Measurements from ENCODE around the gene COL23A1.

The COL23A1 gene

DNA sequence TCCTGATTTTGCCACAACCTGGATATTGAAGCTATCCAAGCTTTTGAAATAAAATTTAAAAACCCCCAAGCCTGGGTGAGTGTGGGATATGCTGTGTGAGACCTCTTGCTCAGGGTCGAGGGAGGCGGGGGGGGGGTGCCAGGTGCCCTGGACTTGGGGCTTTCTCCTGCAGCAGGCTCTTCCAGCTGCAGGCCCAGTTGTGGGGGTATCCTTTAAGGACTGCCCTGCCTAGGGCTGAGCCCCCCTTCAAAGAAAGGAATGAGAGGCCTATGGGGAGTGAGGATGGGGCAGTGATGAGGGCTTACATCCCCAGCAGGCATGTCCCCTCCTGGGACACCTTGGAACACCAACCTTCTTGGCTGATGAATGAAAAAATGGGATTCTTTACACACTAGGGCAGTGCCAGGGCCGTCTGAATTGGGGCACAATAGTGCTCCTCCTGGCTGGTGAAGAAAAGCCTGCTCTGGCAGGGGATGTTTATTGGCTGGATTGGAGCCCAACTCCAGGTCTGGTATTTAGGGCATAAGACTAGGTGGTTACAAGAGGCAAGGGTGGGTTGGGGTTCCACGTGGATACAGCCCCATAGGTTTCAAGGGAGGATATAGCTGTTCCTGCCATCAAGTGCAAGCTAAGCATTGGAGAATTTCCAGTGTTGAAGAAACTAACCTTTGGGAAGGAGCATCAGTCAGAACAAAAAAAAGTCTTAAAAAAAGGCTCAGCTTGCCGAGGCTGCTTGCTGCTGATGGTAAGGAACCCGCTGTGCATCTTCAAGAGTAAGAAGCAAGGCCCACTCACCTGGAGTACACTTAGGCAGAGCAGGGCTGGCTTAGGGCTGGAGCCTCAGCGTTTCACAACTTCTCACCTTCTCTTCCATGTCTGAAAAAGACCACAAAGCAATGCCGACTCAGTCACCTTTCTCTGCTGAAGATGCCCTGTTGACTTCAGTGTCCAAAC is 378.8 kb downstream of the COL23A1 start:
- no peaks in the 10 kb centered on the region for H3K27me3 Mint-ChIP-seq
- H3K9me3 Mint-ChIP-seq: no peaks in the 10 kb centered on the region
- peak overlapping the region; percentile 27 for H3K4me3 Mint-ChIP-seq
- no peak for DNase-seq
- H3K4me1 Mint-ChIP-seq (ENCODE audit: low read depth): peaks cover 44% of the 10 kb centered on the region
- H3K27ac Mint-ChIP-seq: peak overlapping the region; percentile 94
- H3K36me3 Mint-ChIP-seq (ENCODE audit: low read depth): peaks cover 100% of the 10 kb centered on the region

DNA sequence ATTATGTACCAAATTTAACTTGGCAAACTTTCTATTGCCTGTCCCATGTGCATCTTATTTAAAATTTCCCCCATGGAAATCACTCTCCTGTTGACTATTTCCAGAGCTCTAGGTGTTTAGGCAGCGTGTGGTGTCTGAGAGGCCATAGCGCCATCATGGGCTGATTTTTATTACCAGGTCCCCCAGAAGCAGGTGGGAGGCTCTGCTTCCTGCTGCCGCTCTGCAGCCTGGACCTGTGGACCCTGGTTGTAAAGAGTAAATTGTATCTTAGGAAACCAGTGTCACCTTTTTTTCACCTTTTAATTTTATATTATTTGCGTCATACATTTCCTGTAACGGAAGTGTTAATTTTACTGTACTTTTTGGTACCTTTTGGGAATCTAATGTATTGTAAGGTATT is 379.5 kb downstream of the COL23A1 start:
- Mint-ChIP-seq H3K4me3 (peak overlapping the region; percentile 27), H3K36me3 (ENCODE audit: low read depth) (peaks cover 100% of the 10 kb centered on the region), H3K27me3 (no peaks in the 10 kb centered on the region), H3K27ac (peak overlapping the region; percentile 94), H3K9me3 (no peaks in the 10 kb centered on the region), H3K4me1 (ENCODE audit: low read depth) (peaks cover 45% of the 10 kb centered on the region)
- DNase-seq: no peak

DNA sequence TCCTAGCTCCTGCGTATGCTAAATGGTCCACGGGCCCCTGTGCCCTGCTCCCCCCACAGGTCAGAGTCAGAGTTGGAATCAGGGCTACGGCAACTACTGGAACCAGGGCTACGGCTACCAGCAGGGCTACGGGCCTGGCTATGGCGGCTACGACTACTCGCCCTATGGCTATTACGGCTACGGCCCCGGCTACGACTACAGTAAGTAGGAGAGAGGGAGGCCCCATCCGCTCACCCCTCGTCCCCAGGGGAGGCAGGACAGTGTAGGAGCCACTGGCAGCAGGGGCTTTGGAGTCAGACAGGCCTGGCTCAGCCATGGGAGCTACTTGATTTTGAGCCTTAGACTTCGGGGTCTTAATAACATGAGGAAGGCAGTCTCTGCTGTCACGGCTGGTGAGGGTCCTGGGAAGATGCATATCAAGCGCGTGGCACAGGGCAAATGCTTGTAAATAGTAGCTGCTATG is 380.1 kb downstream of the COL23A1 start:
- DNase-seq: no peak
- Mint-ChIP-seq H3K4me3 (peak overlapping the region; percentile 49), H3K27me3 (no peaks in the 10 kb centered on the region), H3K27ac (peak overlapping the region; percentile 94), H3K36me3 (ENCODE audit: low read depth) (peaks cover 99% of the 10 kb centered on the region), H3K4me1 (ENCODE audit: low read depth) (peaks cover 45% of the 10 kb centered on the region), H3K9me3 (no peaks in the 10 kb centered on the region)

DNA sequence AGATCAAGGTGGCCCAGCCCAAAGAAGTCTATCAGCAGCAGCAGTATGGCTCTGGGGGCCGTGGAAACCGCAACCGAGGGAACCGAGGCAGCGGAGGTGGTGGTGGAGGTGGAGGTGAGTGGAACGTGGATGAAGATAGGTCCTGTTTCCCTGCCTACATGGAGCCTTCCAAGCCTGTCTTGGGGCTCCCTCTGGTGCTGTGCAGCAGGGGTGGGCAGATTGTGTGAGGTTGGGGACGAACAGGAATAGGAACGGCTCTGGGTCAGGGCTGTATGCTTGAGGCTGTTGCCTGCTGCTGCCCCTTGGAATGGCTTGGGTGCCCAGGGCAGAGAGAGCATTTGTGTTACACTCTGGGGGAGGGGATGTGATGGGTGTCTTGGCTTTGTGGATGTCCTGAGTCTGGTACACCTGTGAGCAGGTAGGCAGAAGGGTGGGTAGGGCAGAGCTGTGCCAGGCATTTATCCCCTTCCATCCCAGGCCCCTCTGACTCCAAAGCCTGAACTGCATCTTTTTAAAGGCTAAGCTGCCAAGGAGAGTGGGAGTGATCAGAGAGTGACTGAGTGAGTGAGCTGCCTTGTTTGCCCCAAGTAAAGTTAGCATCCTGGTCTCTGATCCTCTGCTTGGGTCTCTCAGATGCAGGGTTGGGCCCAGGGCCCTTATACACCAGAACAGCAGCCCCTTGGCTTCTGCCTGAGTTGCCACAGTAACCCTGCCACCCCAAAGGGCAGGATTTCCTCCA is 380.7 kb downstream of the COL23A1 start:
- Mint-ChIP-seq H3K9me3 (no peaks in the 10 kb centered on the region), H3K4me1 (ENCODE audit: low read depth) (peaks cover 45% of the 10 kb centered on the region), H3K36me3 (ENCODE audit: low read depth) (peaks cover 93% of the 10 kb centered on the region), H3K4me3 (peak overlapping the region; percentile 49), H3K27ac (peak overlapping the region; percentile 94), H3K27me3 (no peaks in the 10 kb centered on the region)
- no peak for DNase-seq

DNA sequence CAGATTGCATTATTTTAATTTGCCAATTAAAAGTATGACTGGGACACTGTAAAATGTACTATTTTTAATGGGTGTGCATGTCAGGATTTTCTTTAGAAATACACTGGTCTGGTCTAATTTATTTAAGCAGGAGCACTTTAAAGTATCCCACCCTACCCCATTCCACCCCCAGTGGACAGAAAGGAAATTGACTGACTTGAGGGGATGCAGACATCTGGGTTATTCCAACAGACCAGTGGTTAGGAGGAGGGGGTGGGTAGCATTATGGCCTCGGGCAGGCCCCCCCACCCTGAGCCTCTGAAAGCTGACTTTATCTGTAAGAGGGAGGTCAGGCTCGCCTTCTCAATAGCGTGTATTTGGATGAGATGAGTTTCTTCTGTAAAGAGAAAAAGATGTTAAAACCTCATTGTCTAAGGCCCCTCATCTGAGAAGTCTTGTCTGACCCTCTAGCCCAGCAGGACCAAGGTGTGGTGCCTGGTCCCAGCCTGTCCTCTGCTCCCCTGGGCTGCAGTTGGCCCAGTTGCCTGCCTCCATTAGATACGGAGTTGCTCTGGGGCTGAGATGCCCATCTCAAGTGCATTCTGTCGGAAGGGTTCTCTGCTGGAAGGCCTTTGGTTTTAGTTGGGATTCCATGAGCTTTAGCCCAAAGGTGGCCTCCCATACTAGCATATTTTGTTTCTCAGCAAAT is 381.5 kb downstream of the COL23A1 start:
- Mint-ChIP-seq H3K9me3 (no peaks in the 10 kb centered on the region), H3K27me3 (peaks cover 2% of the 10 kb centered on the region), H3K4me3 (peak overlapping the region; percentile 49), H3K36me3 (ENCODE audit: low read depth) (peaks cover 89% of the 10 kb centered on the region), H3K27ac (peak overlapping the region; percentile 94), H3K4me1 (ENCODE audit: low read depth) (peaks cover 46% of the 10 kb centered on the region)
- peak; percentile 28 for DNase-seq

DNA sequence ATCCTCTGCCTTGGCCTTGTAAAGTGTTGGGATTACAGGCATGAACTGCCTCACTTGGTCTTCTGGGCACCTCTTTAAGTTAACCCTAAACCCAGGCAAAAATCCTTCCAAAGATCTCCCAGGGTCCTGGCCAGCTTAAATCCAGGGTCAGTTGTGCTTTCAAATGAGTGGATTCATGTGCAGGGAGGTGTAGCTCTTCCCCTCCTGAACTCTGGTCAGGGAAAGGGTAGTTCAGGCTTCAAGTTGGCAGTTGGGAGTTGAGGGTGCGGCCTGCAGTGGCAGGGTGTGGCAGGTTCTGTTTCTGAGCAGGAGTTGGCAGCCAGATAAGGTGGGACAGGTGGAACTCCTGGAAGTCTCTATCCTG is 382.3 kb downstream of the COL23A1 start:
- Mint-ChIP-seq H3K27me3 (peaks cover 2% of the 10 kb centered on the region), H3K27ac (peak overlapping the region; percentile 94), H3K9me3 (no peaks in the 10 kb centered on the region), H3K4me3 (peak overlapping the region; percentile 91), H3K4me1 (ENCODE audit: low read depth) (peaks cover 44% of the 10 kb centered on the region), H3K36me3 (ENCODE audit: low read depth) (peaks cover 81% of the 10 kb centered on the region)
- DNase-seq: peak; percentile 27

DNA sequence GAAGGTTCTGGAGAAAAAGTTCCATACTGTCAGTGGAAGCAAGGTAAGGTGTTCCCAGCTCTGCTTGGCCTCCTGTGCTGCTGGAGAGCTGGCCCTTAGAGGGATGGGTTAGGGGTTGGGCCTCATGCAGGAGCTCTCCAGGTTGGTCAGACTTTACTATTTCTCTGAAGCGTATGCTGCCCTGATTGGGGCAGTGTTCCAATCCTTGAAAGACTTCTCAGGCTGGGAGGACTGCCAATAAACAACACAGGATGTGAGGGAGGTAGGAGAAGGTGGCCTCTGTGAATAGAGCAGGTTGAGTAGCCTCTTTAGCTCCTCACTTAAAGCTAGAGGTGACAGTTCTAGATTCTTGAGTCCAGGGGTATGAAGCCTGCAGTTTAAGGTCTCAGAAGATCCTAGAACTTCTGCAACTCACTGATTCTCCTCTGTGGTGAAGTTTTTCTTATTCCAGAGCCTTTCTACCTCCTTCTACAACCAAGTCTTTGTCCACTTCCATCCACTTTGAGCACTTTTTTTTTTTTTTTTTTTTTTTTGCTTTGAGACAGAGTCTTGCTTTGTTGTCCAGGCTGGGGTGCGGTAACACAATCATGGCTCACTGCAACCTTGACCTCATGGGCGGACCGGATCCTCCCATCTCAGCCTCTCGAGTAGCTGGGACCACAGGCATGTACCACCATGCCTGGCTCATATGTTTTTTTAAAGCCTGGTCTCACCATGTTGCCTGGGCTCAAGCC is 382.8 kb downstream of the COL23A1 start:
- H3K36me3 Mint-ChIP-seq (ENCODE audit: low read depth): peaks cover 76% of the 10 kb centered on the region
- no peaks in the 10 kb centered on the region for H3K9me3 Mint-ChIP-seq
- peak overlapping the region; percentile 94 for H3K27ac Mint-ChIP-seq
- H3K4me3 Mint-ChIP-seq: peak overlapping the region; percentile 91
- peaks cover 42% of the 10 kb centered on the region for H3K4me1 Mint-ChIP-seq (ENCODE audit: low read depth)
- peaks cover 2% of the 10 kb centered on the region for H3K27me3 Mint-ChIP-seq
- peak; percentile 27 for DNase-seq

DNA sequence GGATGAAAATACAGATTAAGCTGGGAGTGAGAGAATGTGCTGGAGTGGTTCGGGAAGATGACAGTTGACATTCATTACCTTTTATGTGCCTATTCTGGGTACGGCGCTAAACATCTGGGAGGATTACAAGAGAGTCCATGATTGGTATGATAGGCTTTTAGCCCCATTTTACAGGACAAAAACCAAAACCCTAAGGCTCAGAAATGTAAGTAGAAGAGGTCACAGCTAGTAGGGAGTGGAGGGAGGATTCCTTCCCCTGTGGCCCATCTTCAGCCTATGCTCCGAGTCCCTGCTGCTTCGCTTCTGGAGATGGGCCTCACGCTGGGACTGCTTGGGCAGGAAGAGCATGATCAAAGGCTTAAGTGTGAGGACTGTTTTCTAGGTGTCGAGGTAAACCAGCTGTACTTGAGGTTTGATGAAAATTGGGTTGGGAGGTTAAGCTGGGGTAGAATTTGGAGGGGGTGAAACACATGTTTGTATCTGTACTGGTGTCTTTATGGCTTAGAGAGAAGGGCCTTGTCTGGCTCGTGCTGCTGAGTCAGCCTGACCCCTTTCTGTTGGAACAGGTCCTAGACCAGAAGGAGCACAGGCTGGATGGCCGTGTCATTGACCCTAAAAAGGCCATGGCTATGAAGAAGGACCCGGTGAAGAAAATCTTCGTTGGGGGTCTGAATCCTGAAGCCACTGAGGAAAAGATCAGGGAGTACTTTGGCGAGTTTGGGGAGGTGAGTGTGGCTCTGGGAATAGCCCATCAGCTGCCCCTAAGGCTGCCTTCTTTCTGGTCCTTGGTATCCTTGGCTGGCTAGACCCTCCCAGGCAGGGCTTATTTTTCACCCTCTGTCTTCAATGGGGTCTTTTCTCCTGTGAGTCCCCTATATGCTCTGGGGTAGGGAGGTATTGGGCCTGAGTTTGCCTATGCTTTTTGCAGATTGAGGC is 383.8 kb downstream of the COL23A1 start:
- H3K4me3 Mint-ChIP-seq: peak overlapping the region; percentile 91
- peak overlapping the region; percentile 94 for H3K27ac Mint-ChIP-seq
- peaks cover 66% of the 10 kb centered on the region for H3K36me3 Mint-ChIP-seq (ENCODE audit: low read depth)
- H3K9me3 Mint-ChIP-seq: no peaks in the 10 kb centered on the region
- peaks cover 2% of the 10 kb centered on the region for H3K27me3 Mint-ChIP-seq
- peaks cover 42% of the 10 kb centered on the region for H3K4me1 Mint-ChIP-seq (ENCODE audit: low read depth)
- peak; percentile 31 for DNase-seq

DNA sequence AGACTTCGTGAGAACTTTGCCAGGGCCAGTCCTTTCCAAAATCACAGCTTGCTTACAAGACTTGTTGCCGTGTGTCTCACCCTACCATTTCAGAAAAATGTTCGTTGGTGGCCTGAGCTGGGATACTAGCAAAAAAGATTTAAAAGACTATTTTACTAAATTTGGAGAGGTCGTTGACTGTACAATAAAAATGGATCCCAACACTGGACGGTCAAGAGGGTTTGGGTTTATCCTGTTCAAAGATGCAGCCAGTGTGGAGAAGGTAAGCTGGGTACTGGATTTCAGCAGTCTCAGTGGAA is 384.5 kb downstream of the COL23A1 start:
- Mint-ChIP-seq H3K27me3 (peaks cover 2% of the 10 kb centered on the region), H3K4me1 (ENCODE audit: low read depth) (peaks cover 42% of the 10 kb centered on the region), H3K4me3 (peak overlapping the region; percentile 91), H3K9me3 (no peaks in the 10 kb centered on the region), H3K36me3 (ENCODE audit: low read depth) (peaks cover 59% of the 10 kb centered on the region), H3K27ac (peak overlapping the region; percentile 94)
- DNase-seq: no peak

DNA sequence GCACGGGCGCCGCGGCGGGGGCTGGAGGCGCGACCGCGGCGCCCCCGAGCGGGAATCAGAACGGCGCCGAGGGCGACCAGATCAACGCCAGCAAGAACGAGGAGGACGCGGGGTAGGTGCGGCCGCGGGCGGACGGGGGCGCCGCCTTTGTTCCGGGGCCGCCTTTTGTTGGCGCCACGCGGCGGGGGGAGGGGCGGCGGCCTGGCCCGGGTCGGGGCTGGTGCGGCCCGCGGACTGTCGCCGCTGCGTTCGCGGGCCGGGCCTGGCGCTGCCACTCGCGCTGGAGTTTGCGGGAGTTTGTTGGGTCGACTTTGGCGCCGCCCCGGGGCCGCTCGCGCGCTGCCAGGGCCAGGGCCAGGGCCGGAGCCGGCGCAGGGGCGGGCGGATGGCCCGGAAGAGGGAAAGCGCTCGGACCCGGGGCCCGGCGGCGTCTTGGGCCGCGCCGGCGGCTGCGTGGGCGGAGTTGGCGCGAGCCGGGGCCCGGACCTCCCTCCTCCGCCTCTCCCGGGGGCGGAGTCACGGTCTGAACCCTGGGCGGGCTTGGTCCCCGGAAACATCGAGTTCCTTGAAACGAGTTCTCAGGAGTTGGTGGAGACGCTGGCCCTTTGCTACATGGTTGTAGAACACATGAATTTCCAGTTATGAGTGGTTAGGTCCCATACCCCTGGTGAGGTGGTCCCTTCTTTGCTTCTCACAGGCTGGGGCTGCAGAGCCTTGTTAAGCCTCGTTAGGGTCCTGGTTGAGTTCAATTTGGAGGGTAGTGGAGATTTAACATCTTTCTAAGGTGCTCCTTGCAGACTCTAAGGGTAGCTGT is 385.1 kb downstream of the COL23A1 start:
- Mint-ChIP-seq H3K4me1 (ENCODE audit: low read depth) (peaks cover 39% of the 10 kb centered on the region), H3K27me3 (peaks cover 2% of the 10 kb centered on the region), H3K36me3 (ENCODE audit: low read depth) (peaks cover 54% of the 10 kb centered on the region), H3K9me3 (no peaks in the 10 kb centered on the region), H3K4me3 (peak overlapping the region; percentile 96), H3K27ac (peak overlapping the region; percentile 94)
- DNase-seq: peak; percentile 83

DNA sequence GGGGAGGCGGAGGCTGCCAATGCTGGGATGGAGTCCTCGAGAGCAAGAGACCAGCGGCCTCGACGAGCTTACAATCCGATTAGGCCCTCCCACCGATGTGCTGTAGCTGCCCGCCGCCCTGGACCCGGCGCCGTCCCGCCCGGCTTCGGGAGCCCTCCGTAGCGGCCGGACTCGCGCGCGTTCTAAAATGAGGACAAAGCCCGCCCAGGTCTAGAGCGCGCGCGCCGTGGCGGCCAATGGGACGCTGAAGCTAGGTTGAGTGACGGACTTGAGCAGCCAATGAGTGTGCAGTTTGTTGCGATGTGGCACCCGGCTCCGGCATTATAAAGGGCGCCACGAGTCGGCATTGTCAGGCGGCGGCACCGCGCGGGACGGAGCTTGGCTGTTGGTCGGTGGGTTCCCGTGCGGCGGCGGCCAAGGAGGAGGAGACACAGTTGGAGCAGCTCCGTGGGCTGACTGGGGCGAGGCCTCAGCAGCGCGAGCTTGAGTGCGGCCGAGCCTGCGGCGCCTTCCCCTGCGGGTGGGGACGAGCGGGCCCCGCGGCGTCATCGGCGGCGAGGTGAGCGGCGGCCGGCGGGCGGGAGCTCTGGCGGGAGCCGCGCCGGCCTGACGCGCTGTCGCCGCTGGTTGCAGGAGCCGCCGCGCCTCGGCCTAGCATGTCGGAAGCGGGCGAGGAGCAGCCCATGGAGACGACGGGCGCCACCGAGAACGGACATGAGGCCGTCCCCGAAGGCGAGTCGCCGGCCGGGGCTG is 385.8 kb downstream of the COL23A1 start, which contains the start of gene HNRNPAB:
TSS of gene HNRNPAB (plus strand) at position 352 of the 753 bp plus-strand sequence. CDS start at position 657, 305 bp downstream.
- Mint-ChIP-seq H3K9me3 (no peaks in the 10 kb centered on the region), H3K27ac (peak within 1 kb of the TSS; percentile 100), H3K36me3 (ENCODE audit: low read depth) (peaks cover 46% of the 10 kb centered on the region), H3K27me3 (peaks cover 2% of the 10 kb centered on the region), H3K4me3 (peak within 1 kb of the TSS; percentile 96), H3K4me1 (ENCODE audit: low read depth) (peaks cover 36% of the 10 kb centered on the region)
- peak; percentile 98 for DNase-seq

DNA sequence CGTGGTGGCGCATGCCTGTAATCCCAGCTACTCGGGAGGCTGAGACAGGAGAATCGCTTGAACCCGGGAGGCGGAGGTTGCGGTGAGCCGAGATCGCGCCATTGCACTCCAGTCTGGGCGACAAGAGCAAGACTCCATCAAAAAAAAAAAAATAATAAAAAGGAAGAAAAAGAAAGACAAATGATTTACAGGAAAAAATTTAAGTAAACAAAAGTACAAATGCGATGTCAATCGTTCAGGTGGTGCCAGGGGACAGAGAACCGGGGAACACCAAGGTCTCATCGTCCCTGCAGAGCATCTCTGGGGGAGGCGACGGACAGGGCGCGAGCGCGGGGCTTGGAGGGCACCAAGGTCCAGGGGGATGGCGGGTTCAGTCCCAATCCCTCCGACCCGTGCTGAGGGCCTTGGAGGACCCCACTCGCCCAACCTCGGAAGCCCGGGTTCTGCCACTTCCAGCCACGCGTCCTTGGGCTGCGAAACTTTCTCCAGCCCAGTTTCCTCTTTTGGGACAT is 386.5 kb downstream of the COL23A1 start:
- Mint-ChIP-seq H3K4me3 (peak overlapping the region; percentile 96), H3K36me3 (ENCODE audit: low read depth) (peaks cover 39% of the 10 kb centered on the region), H3K27ac (peak overlapping the region; percentile 100), H3K27me3 (peaks cover 2% of the 10 kb centered on the region), H3K9me3 (no peaks in the 10 kb centered on the region), H3K4me1 (ENCODE audit: low read depth) (peaks cover 30% of the 10 kb centered on the region)
- DNase-seq: no peak
